Adrenal gland (tissue), 12 donors: Measurements from ENCODE around the gene OLFM3. TPM values are rescaled to one million over a fixed set of nuclear protein-coding genes. Genes with fewer than 3 reads are reported as not detected.

Experiments
- DNase-seq, 7 donors: peaks; one replicate each; pipeline ENCODE4 v3.0.0-alpha.2; 2019 to 2020
- H3K27ac ChIP-seq, 5 donors: fragments of 200-600 bp; sonication (generic) in 4 of 5; 1 replicate in 3 of 5; 2 replicates in 2 of 5; pipeline versions ENCODE4 v1.5.1 to v1.8.0; 2016 to 2020; ENCODE audit warnings: mild to moderate bottlenecking in 1 of 5
- H3K27me3 ChIP-seq: fragments of 200-600 bp; 2 replicates; pipeline ENCODE4 v1.8.0; 2021
- H3K36me3 ChIP-seq, 2 donors: fragments of 200-600 bp; replicated peaks in 1 of 2; 1 replicate in 1 of 2; 2 replicates in 1 of 2; pipeline versions ENCODE4 v1.5.1 to v1.8.0; 2018 to 2022
- H3K4me1 ChIP-seq, 2 donors: fragments of 200-600 bp; replicated peaks in 1 of 2; 1 replicate in 1 of 2; 2 replicates in 1 of 2; pipeline versions ENCODE4 v1.5.1 to v1.8.0; 2018 to 2021
- H3K4me3 ChIP-seq, 4 donors: fragments of 200-600 bp; sonication (generic) in 3 of 4; one replicate each; pipeline ENCODE4 v1.5.1; 2016 to 2018
- H3K9me3 ChIP-seq, 3 donors: fragments of 200-600 bp; sonication (generic) in 1 of 3; replicated peaks in 1 of 3; 1 replicate in 2 of 3; 2 replicates in 1 of 3; pipeline versions ENCODE4 v1.5.1 to v1.8.0; 2016 to 2021
- POLR2A ChIP-seq, 2 donors: fragments of 450-650 bp; IDR thresholded peaks; one replicate each; pipeline ENCODE4 v1.6.1; 2017; ENCODE audit warnings: antibody characterized with exemption in 2 of 2, mild to moderate bottlenecking in 2 of 2, moderate library complexity in 1 of 2
- WGBS, 4 donors: extraction: QIAGEN DNeasy Blood & Tissue Kit in 2 of 4; methylation state at CpG; one replicate each; pipeline versions ENCODE4 v1.1.5 to v1.1.7; 2013 to 2017; 5-methylcytosine and 5-hydroxymethylcytosine counted together
- intact Hi-C, 2 donors: fragments of 100-400 bp; cut with DNase I; formaldehyde crosslinking; loops; one replicate each; pipeline versions ENCODE4 v1.14.1 to v1.15.0; 2022 to 2023
- polyA plus RNA-seq, 3 donors: library from polyadenylated mRNA; stranded (reverse); fragments of 200-250 nt in 2 of 3; fragments of 350-450 nt in 1 of 3; fragmentation: Illumina TruSeq in 1 of 3; extraction: RNeasy Lipid Tissue Mini Kit (QIAGEN cat#74804) in 1 of 3; gene quantifications; one replicate each; pipeline ENCODE4 v1.2.3, GENCODE V29; 2013 to 2014
- total RNA-seq, 9 donors: library from RNA; depleted of rRNA in 4 of 9; stranded (reverse); fragments of >200 nt in 4 of 9; fragments of 120-200 nt in 1 of 9; fragmentation: NEBNext Ultra II Directional in 1 of 9; extraction: Animal tissue kit (Norgen Biotek cat#: 25700) in 1 of 9; gene quantifications; one replicate each; pipeline versions ENCODE4 v1.1.0 to v1.2.4, GENCODE V29; 2013 to 2023
- TF ChIP-seq, protein P1 (sequence below), 6 experiments: fragments of 450-650 bp in 4 of 6; fragments of 200-600 bp in 2 of 6; sonication (generic) in 1 of 6; IDR thresholded peaks; 1 replicate in 5 of 6; 2 replicates in 1 of 6; pipeline versions ENCODE4 v1.5.1 to v1.8.0; 2016 to 2021; ENCODE audit warnings: antibody characterized with exemption in 6 of 6, mild to moderate bottlenecking in 2 of 6, moderate library complexity in 1 of 6
- donor health status: healthy with polysubstance abuse.
- donor health status: Bipolar disorder and iron deficiency.
- donor health status: DM: yes; HTN: yes; CAD: no.
- donor health status: DM: no; HTN: no; CAD: no.
- donor health status: DM: no; HTN: no; CAD: no.
- donor health status: DM: yes; HTN: yes; CAD: no.

The OLFM3 gene
- total and polyA plus RNA-seq, 12 donors = 0.07 to 1.5 (median 0.26) TPM; not detected in 6

DNA sequence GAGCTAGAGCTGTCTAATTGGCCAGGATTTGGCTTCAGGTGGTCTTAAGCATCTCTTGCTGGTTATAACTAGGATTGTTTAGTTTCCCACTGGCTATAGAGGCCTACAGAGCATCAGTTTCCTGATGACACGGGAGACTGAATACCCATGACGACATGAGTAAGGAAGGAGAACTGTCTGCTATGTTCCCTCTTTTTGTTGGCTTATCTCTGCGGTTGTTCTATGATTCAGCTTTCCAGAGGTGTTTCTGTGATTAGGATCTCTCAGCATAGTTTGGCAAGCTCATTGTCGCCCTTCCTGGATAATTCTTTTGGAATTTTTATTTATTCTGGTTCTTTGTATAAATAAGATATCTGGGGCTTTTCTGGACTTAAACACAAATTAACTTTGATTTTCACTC, 163.4 kb downstream of the OLFM3 start:
- no peaks in the 10 kb centered on the region for H3K4me1 ChIP-seq
- TF ChIP-seq, protein P1, sequence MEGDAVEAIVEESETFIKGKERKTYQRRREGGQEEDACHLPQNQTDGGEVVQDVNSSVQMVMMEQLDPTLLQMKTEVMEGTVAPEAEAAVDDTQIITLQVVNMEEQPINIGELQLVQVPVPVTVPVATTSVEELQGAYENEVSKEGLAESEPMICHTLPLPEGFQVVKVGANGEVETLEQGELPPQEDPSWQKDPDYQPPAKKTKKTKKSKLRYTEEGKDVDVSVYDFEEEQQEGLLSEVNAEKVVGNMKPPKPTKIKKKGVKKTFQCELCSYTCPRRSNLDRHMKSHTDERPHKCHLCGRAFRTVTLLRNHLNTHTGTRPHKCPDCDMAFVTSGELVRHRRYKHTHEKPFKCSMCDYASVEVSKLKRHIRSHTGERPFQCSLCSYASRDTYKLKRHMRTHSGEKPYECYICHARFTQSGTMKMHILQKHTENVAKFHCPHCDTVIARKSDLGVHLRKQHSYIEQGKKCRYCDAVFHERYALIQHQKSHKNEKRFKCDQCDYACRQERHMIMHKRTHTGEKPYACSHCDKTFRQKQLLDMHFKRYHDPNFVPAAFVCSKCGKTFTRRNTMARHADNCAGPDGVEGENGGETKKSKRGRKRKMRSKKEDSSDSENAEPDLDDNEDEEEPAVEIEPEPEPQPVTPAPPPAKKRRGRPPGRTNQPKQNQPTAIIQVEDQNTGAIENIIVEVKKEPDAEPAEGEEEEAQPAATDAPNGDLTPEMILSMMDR (IDR thresholded peaks at IDR 0.05) = no peak
- TF ChIP-seq POLR2A (IDR thresholded peaks at IDR 0.05) = no peak
- H3K36me3 ChIP-seq = no peaks in the 10 kb centered on the region
- no peaks in the 10 kb centered on the region for H3K27me3 ChIP-seq
- intact Hi-C loops = no loop called here
- H3K27ac ChIP-seq = no peak overlapping the region
- no peak overlapping the region for H3K4me3 ChIP-seq
- no peak for DNase-seq
- 43 to 59% (median 57%) methylated on average over 4 of the region's 4 CpGs for whole genome bisulfite sequencing, 4 donors
- H3K9me3 ChIP-seq = no peaks in the 10 kb centered on the region

DNA sequence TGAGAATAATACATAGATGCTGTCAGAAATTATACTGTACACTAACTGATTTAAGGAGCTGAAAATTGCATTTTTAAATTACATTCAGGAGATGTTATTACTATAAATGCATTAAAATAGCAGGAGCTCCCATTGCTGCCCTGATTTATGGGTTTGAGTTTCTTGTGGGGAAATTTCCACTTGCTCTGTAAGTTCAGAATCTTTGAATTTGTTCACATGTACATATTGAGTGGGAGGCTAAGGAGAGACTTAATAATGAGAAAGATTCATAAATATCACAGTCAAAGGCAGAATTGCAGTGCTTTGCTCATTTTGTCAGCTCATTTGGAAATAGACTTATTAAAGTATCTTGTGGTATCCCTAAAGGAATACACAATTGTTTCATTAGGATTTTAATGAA, 170.3 kb downstream of the OLFM3 start:
- no peak for TF ChIP-seq POLR2A (IDR thresholded peaks at IDR 0.05)
- TF ChIP-seq, protein P1 (IDR thresholded peaks at IDR 0.05) = no peak
- DNase-seq = no peak
- H3K27me3 ChIP-seq = no peaks in the 10 kb centered on the region
- H3K36me3 ChIP-seq = no peaks in the 10 kb centered on the region
- no peak overlapping the region for H3K27ac ChIP-seq
- no peaks in the 10 kb centered on the region for H3K9me3 ChIP-seq
- no peaks in the 10 kb centered on the region for H3K4me1 ChIP-seq
- intact Hi-C loops = no loop called here
- H3K4me3 ChIP-seq = no peak overlapping the region

DNA sequence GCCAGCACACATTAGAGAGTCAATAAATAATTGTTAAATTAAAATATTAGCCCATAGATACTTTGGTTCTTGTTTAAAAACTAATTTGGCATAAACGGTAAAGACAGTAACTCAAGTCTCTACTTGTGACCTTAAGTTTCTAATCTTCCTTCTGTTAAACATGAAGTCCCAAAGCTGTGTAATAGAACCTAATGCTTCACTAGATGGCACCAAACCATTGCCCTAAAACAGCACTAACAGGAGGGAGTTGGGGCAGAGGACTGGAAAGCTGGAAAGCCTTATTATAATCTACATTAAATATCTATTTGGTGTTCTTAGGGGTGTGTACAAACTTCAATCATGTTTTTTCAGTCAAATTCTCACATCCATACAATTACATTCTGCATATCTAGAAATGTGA, 176.7 kb downstream of the OLFM3 start:
- TF ChIP-seq, protein P1 (IDR thresholded peaks at IDR 0.05) = peak in 4 of 6 experiments; percentile 19 to 47 (median 24)
- no peak for TF ChIP-seq POLR2A (IDR thresholded peaks at IDR 0.05)
- no peaks in the 10 kb centered on the region for H3K36me3 ChIP-seq
- 10 to 35% (median 29%) methylated on average over 1 of the region's 1 CpG for WGBS, 4 donors
- no peak for DNase-seq
- no peaks in the 10 kb centered on the region for H3K4me1 ChIP-seq
- no peak overlapping the region for H3K27ac ChIP-seq
- intact Hi-C loops = no loop called here
- H3K4me3 ChIP-seq = no peak overlapping the region
- H3K9me3 ChIP-seq = no peaks in the 10 kb centered on the region
- no peaks in the 10 kb centered on the region for H3K27me3 ChIP-seq

DNA sequence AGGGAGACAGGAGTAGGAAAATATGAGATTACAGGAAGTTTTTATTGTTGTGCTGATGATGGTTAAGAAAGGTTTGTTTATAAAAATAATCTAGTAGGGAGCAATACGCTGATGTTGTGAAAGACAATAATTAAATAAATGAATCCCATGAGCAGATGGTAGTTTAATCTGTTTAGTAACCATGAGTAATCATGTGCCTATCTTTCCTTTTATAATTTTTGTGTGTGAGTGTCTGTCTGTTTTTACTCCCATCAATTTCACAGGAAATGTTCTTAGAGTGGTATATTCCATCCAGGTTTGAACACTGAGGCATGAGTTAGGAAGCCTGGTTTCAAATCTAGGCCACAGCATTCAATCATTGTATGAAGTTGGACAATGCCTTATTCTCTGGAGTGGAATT, 180.5 kb downstream of the OLFM3 start:
- no peaks in the 10 kb centered on the region for H3K27me3 ChIP-seq
- no peaks in the 10 kb centered on the region for H3K9me3 ChIP-seq
- H3K36me3 ChIP-seq = no peaks in the 10 kb centered on the region
- no peak for DNase-seq
- H3K27ac ChIP-seq = no peak overlapping the region
- intact Hi-C loops = no loop called here
- H3K4me3 ChIP-seq = no peak overlapping the region
- H3K4me1 ChIP-seq = no peaks in the 10 kb centered on the region
- TF ChIP-seq POLR2A (IDR thresholded peaks at IDR 0.05) = no peak
- TF ChIP-seq, protein P1 (IDR thresholded peaks at IDR 0.05) = no peak
- WGBS, 4 donors = 72 to 82% (median 73%) methylated on average over 1 of the region's 1 CpG
